Breast epithelium (tissue), 3 donors: ENCODE data around the gene DAPK1.

Experiments used
- CTCF ChIP-seq, 3 donors: fragments of 450-650 bp; IDR thresholded peaks; one replicate each; pipeline ENCODE4 v1.5.1; 2016 to 2017; ENCODE audit warnings: antibody characterized with exemption in 3 of 3, mild to moderate bottlenecking in 3 of 3, moderate library complexity in 3 of 3
- POLR2A ChIP-seq: fragments of 450-650 bp; IDR thresholded peaks from one replicate; pipeline ENCODE4 v1.6.1; 2016; ENCODE audit warnings: antibody characterized with exemption, mild to moderate bottlenecking, moderate library complexity
- POLR2AphosphoS5 ChIP-seq, 3 donors: sonication (generic); formaldehyde crosslinking; IDR thresholded peaks; one replicate each; pipeline ENCODE4 v1.6.1; 2017; ENCODE audit warnings: antibody characterized with exemption in 3 of 3

GRCh38 chr9:87644659-87645058, 147.0 kb downstream of the DAPK1 start:
- TF ChIP-seq POLR2AphosphoS5 (IDR thresholded peaks at IDR 0.05): no peak
- no peak for TF ChIP-seq POLR2A
- no peak for TF ChIP-seq CTCF (IDR thresholded peaks at IDR 0.05)
